Fibroblast of lung (primary cell): ENCODE data around the gene ADGRV1. TPM values are rescaled to one million over a fixed set of nuclear protein-coding genes. Genes with fewer than 3 reads are reported as not detected.

ENCODE experiments used
- DNase-seq, 2 donors: peaks; one replicate each; pipeline versions ENCODE4 v3.0.0 to v3.0.0-alpha.2; 2010; ENCODE audit warnings: low read depth in 2 of 2
- H2AFZ ChIP-seq: 2 replicates; pipeline ENCODE4 v1.5.1; 2012; ENCODE audit warnings: low read length, control low read depth, inconsistent platforms
- H3K27ac ChIP-seq: 2 replicates; pipeline ENCODE4 v1.5.1; 2011; ENCODE audit warnings: low read length, control low read depth; ENCODE audit not compliant: insufficient read depth
- H3K27me3 ChIP-seq: 2 replicates; pipeline ENCODE4 v1.5.1; 2011; ENCODE audit warnings: mild to moderate bottlenecking, low read length; ENCODE audit not compliant: control insufficient read depth, insufficient read depth
- H3K36me3 ChIP-seq: 2 replicates; pipeline ENCODE4 v1.5.1; 2011; ENCODE audit warnings: low read length; ENCODE audit not compliant: control insufficient read depth, insufficient read depth
- H3K4me1 ChIP-seq: 2 replicates; pipeline ENCODE4 v1.5.1; 2011; ENCODE audit warnings: low read length; ENCODE audit not compliant: control insufficient read depth, insufficient read depth; ENCODE audit errors: extremely low read depth
- H3K4me2 ChIP-seq: 2 replicates; pipeline ENCODE4 v1.5.1; 2011; ENCODE audit warnings: low read length, control low read depth; ENCODE audit not compliant: insufficient read depth; ENCODE audit errors: extremely low read depth
- H3K4me3 ChIP-seq, 4 experiments: fragments of 200-600 bp in 1 of 4; sonication (generic) in 1 of 4; replicated peaks in 1 of 4; 2 replicates each; pipeline ENCODE4 v1.5.1; 2011 to 2016; ENCODE audit warnings: low read length in 4 of 4, low read depth in 3 of 4, mild to moderate bottlenecking in 3 of 4, control low read depth in 2 of 4, inconsistent platforms in 1 of 4, mixed read lengths in 1 of 4; ENCODE audit not compliant: insufficient read depth in 1 of 4; ENCODE audit errors: control extremely low read depth in 1 of 4
- H3K79me2 ChIP-seq: 2 replicates; pipeline ENCODE4 v1.5.1; 2012; ENCODE audit warnings: mild to moderate bottlenecking, low read length, inconsistent platforms; ENCODE audit not compliant: control insufficient read depth, insufficient read depth
- H3K9ac ChIP-seq: 2 replicates; pipeline ENCODE4 v1.5.1; 2011; ENCODE audit warnings: mild to moderate bottlenecking, low read length, control low read depth; ENCODE audit not compliant: insufficient read depth
- H3K9me3 ChIP-seq: 2 replicates; pipeline ENCODE4 v1.5.1; 2012; ENCODE audit warnings: low read depth, low read length; ENCODE audit not compliant: control insufficient read depth, insufficient read depth
- H4K20me1 ChIP-seq: 2 replicates; pipeline ENCODE4 v1.5.1; 2011; ENCODE audit warnings: low read length; ENCODE audit not compliant: control insufficient read depth, insufficient read depth; ENCODE audit errors: extremely low read depth
- EZH2 ChIP-seq: IDR thresholded peaks from 2 replicates; pipeline ENCODE4 v1.5.1; 2012; ENCODE audit warnings: low read length, control low read depth, mild to moderate bottlenecking; ENCODE audit errors: missing control alignments
- polyA plus RNA-seq, 2 donors: library from polyadenylated mRNA; depleted of rRNA in 1 of 2; stranded (reverse) in 1 of 2; unstranded in 1 of 2; fragments of >200 nt; gene quantifications; 2 replicates each; pipeline ENCODE4 v1.2.1, GENCODE V29; 2011 to 2012; ENCODE audit warnings: missing spikeins in 1 of 2
- total RNA-seq: library from RNA; depleted of rRNA; stranded (reverse); fragments of >200 nt; gene quantifications from 2 replicates; pipeline ENCODE4 v1.2.1, GENCODE V29; 2014
- TF ChIP-seq, protein P1 (sequence below), 2 donors: IDR thresholded peaks in 1 of 2; conservative IDR thresholded peaks in 1 of 2; 1 replicate in 1 of 2; 2 replicates in 1 of 2; pipeline ENCODE4 v1.5.1; 2011 to 2012; ENCODE audit warnings: low read length in 2 of 2, control low read depth in 1 of 2, inconsistent platforms in 1 of 2, low read depth in 1 of 2, mild to moderate bottlenecking in 1 of 2

ADGRV1 gene
- total and polyA plus RNA-seq, 2 donors (not counting 1 experiment from before 2014, with no cell fraction given), result 0.15 to 0.17 TPM

DNA sequence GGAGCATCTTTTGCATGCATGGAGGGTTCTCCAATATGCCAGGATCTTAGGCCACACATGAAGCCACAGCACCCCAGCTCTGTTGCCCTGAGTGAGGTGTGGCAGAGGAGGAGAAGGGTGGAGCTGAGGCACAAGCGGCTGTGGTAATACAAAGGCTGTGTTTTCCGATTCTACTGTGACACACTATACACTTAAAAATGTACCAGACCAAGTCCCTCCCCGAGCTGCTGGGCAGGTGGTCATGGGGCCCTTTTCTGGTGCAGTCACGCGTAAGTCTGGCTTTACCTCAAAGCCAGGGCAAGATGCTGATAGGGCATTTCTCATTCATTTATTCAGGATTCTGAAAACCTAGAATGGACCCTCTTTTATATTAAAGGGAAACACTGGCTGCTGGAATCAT lies 3.7 kb downstream of the ADGRV1 start:
- Histone ChIP-seq H3K9me3 (no peaks in the 10 kb centered on the region), H3K4me1 (no peaks in the 10 kb centered on the region), H3K36me3 (no peaks in the 10 kb centered on the region), H3K27me3 (peaks cover 18% of the 10 kb centered on the region), H3K4me2 (no peak overlapping the region), H3K4me3 (no peak overlapping the region), H3K27ac (no peak overlapping the region), H3K9ac (no peak overlapping the region), H3K79me2 (no peaks in the 10 kb centered on the region), H2AFZ (no peak overlapping the region), H4K20me1 (no peaks in the 10 kb centered on the region)
- no peak for DNase-seq
- no peak for TF ChIP-seq EZH2
- TF ChIP-seq, protein P1, sequence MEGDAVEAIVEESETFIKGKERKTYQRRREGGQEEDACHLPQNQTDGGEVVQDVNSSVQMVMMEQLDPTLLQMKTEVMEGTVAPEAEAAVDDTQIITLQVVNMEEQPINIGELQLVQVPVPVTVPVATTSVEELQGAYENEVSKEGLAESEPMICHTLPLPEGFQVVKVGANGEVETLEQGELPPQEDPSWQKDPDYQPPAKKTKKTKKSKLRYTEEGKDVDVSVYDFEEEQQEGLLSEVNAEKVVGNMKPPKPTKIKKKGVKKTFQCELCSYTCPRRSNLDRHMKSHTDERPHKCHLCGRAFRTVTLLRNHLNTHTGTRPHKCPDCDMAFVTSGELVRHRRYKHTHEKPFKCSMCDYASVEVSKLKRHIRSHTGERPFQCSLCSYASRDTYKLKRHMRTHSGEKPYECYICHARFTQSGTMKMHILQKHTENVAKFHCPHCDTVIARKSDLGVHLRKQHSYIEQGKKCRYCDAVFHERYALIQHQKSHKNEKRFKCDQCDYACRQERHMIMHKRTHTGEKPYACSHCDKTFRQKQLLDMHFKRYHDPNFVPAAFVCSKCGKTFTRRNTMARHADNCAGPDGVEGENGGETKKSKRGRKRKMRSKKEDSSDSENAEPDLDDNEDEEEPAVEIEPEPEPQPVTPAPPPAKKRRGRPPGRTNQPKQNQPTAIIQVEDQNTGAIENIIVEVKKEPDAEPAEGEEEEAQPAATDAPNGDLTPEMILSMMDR (conservative IDR thresholded peaks at IDR 0.05 in 1 of 2, IDR thresholded peaks at IDR 0.05 in 1 of 2; ENCODE audit: low read depth in 1 of 2, low read length in 2 of 2), result no peak

DNA sequence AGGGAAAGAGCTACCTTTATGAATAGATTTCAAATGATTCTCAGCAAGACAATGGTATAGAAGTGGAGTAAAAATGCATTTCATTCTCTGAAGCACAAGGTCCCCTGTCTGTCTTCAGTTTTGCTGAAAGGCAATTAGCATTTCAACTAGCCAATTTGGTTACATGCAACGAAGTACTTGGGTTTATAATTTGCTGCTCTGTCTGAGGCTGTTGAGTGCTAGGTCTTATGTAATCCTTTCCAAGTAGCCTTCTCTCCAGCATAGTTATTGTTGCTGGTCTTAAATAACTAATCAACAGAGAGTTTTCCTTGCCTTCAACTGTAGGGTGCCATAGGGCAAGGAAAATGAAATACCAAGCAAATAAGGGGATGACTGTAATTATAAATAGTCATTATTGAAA lies 4.5 kb downstream of the ADGRV1 start:
- Histone ChIP-seq H3K4me3 (no peak overlapping the region), H3K9ac (no peak overlapping the region), H3K27me3 (peaks cover 11% of the 10 kb centered on the region), H3K36me3 (no peaks in the 10 kb centered on the region), H3K4me1 (no peaks in the 10 kb centered on the region), H3K9me3 (no peaks in the 10 kb centered on the region), H3K4me2 (no peak overlapping the region), H4K20me1 (no peaks in the 10 kb centered on the region), H3K27ac (no peak overlapping the region), H2AFZ (no peak overlapping the region), H3K79me2 (no peaks in the 10 kb centered on the region)
- no peak for DNase-seq
- TF ChIP-seq, protein P1 (conservative IDR thresholded peaks at IDR 0.05 in 1 of 2, IDR thresholded peaks at IDR 0.05 in 1 of 2; ENCODE audit: low read depth in 1 of 2, low read length in 2 of 2), result no peak
- TF ChIP-seq EZH2, result no peak

DNA sequence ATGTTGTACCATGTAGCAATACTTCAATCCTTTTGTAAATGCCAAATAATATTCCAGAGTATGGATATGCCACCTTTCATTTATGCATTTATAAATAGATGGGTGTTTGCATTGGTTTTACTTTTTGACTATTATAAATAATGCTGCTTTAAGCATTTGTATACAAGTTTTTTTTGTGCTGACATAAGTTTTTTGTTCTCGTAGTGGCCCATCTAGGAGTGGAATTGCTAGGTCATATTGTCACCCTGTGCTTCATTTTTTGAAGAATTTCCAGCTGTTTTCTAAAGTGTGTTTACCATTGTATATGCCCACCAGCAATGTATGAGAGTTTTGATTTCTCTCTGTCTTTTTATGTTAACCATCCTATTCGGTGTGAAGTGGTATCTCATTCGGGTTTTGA lies 6.9 kb downstream of the ADGRV1 start:
- H3K79me2 ChIP-seq, result no peaks in the 10 kb centered on the region
- no peaks in the 10 kb centered on the region for H3K4me1 ChIP-seq
- H3K9me3 ChIP-seq, result no peaks in the 10 kb centered on the region
- no peaks in the 10 kb centered on the region for H3K27me3 ChIP-seq
- DNase-seq, result no peak
- no peak overlapping the region for H3K9ac ChIP-seq
- H3K36me3 ChIP-seq, result no peaks in the 10 kb centered on the region
- no peak overlapping the region for H3K4me2 ChIP-seq
- TF ChIP-seq, protein P1 (conservative IDR thresholded peaks at IDR 0.05 in 1 of 2, IDR thresholded peaks at IDR 0.05 in 1 of 2; ENCODE audit: low read depth in 1 of 2, low read length in 2 of 2), result no peak
- TF ChIP-seq EZH2, result no peak
- H2AFZ ChIP-seq, result no peak overlapping the region
- no peak overlapping the region for H3K4me3 ChIP-seq
- H4K20me1 ChIP-seq, result no peaks in the 10 kb centered on the region
- no peak overlapping the region for H3K27ac ChIP-seq
